Glutamatergic neuron (in vitro differentiated cells): ENCODE results near the gene SNX10. TPM values are rescaled to one million over a fixed set of nuclear protein-coding genes. Genes with fewer than 3 reads are reported as not detected.

Experiments
- DNase-seq: peaks from one replicate; pipeline ENCODE4 v3.0.0; 2022
- H3K27ac Mint-ChIP-seq: one replicate; pipeline ENCODE4 v1.8.0; 2020; ENCODE audit warnings: mild to moderate bottlenecking, mixed read lengths, inconsistent platforms; ENCODE audit not compliant: unreplicated experiment
- H3K27me3 Mint-ChIP-seq: one replicate; pipeline ENCODE4 v1.8.0; 2020; ENCODE audit warnings: mild to moderate bottlenecking, moderate library complexity, mixed read lengths, inconsistent platforms; ENCODE audit not compliant: unreplicated experiment
- H3K36me3 Mint-ChIP-seq: one replicate; pipeline ENCODE4 v1.8.0; 2020; ENCODE audit warnings: mild to moderate bottlenecking, mixed read lengths, inconsistent platforms; ENCODE audit not compliant: unreplicated experiment
- H3K4me1 Mint-ChIP-seq: one replicate; pipeline ENCODE4 v1.8.0; 2020; ENCODE audit warnings: mild to moderate bottlenecking, low read depth, mixed read lengths, inconsistent platforms; ENCODE audit not compliant: unreplicated experiment
- H3K4me3 Mint-ChIP-seq: one replicate; pipeline ENCODE4 v1.8.0; 2020; ENCODE audit warnings: mild to moderate bottlenecking, mixed read lengths, inconsistent platforms; ENCODE audit not compliant: unreplicated experiment
- H3K9me3 Mint-ChIP-seq: one replicate; pipeline ENCODE4 v1.8.0; 2020; ENCODE audit warnings: mild to moderate bottlenecking, moderate library complexity, mixed read lengths, inconsistent platforms; ENCODE audit not compliant: unreplicated experiment
- CTCF ChIP-seq: fragments of 200-600 bp; sonication (generic); IDR thresholded peaks from one replicate; pipeline ENCODE4 v1.5.0; 2021; ENCODE audit not compliant: partially characterized antibody, unreplicated experiment
- total RNA-seq: library from RNA; stranded (reverse); fragmentation: NEBNext Ultra II Directional; extraction: Animal tissue kit (Norgen Biotek cat#: 25700); gene quantifications from one replicate; pipeline ENCODE4 v1.2.1, GENCODE V29; 2021; ENCODE audit not compliant: unreplicated experiment

Gene SNX10
- total RNA-seq, 1 donor from 2014 or later, result 6.1 TPM

DNA sequence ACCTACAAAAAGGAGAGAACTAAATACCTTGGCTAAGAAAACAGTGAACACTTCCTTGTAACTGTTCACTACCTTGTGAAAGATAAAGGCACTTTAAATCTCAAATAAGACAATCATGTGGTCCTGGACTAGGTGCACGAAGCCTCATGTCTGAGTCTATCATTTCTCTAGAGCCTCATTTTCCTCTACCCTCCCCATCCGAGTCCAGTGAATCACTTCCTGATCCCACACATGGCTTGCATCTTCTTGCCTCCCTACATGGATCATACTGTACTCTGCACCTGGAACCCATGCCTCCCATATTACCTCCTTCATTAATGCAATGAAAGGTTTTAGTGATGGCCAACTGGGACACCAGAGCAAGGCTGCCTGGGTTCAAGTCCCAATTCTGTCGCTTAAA, 34.5 kb downstream of the SNX10 start:
- Mint-ChIP-seq H3K4me1 (no peaks in the 10 kb centered on the region), H3K27me3 (peaks cover 6% of the 10 kb centered on the region), H3K27ac (no peak overlapping the region), H3K9me3 (no peaks in the 10 kb centered on the region), H3K4me3 (no peak overlapping the region), H3K36me3 (peaks cover 16% of the 10 kb centered on the region)
- DNase-seq, result no peak
- no peak for TF ChIP-seq CTCF

DNA sequence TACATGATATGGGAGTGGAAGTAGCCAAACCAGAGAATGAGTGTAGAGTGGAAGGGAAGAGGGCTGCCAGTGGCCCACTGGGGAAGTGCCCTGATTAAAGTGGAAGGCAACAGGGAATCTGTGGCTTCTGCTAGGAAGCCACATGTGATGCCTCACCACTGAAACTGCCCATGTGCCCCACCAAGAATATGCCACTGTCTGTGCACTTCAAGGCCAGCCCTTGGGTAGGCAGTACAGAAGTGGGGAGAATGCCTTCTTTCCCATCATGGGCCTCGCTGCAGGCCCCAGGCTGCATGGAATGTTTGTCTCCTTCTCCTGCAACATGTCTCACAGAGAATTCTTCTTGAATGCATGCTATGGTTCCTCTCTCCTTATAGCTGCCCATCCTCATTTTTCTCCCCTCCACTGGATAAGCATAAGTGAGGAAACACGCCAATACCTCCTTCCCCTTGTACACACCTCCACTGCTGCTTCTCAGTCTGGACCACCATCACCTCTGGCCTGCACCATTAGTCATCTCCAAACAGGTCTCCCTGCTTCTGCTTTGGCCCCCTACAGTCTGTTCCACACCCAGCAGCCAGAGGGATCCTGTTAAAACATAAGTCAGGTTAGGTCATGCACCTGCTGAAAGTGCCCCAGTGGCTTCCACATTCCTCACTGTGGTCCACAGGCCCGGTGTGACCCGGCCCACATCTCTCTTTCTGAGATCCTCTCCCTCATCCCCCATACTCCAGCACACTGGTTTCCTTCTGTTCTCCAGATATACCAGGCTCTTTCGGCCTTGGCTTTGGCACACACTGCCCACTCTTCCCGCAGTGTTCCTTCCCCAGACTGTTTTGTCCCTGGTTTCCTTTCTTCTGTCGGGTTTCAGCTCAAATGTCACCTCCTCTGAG, 37.1 kb downstream of the SNX10 start:
- Mint-ChIP-seq H3K4me3 (no peak overlapping the region), H3K9me3 (no peaks in the 10 kb centered on the region), H3K27ac (no peak overlapping the region), H3K27me3 (peaks cover 6% of the 10 kb centered on the region), H3K4me1 (no peaks in the 10 kb centered on the region), H3K36me3 (peaks cover 22% of the 10 kb centered on the region)
- TF ChIP-seq CTCF, result no peak
- no peak for DNase-seq

DNA sequence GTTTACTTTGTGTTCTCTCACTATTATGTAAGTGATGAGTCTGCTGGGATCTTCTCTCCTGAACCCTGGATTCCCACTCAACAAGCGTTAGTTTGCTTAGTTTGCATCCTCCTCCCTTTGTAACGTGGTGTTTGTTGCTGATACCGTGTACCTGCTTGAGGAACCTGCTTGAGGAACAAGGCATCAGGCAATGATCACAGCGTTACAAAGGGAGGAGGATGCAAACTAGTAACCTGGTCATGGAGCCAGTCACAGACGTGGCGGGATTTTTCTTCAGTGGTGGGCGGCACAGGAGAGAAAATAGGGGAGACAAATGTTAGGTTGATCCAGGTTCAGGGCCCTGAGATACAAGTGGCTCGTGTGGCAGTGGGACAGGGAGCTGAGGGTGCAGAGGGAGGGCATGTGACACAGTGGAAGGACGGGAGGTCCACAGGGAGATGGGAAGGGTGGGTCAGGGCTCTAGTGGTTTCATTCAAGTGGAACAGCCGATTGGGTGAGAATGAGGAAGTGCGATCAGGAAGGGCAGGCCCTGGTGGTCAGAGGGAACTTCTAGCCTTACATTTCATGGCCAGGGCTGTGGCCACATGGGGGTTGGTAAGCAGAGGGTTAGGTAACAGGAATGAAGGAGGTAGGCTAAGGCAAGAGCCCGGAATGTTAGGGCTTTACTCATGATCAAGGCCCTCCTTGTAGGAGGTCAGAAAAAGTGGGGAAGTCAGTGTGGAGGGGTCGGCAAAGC, 38.0 kb downstream of the SNX10 start:
- no peaks in the 10 kb centered on the region for H3K4me1 Mint-ChIP-seq

GRCh38 chr7:26331113-26331512, 39.5 kb downstream of the SNX10 start:
- Mint-ChIP-seq H3K9me3 (no peaks in the 10 kb centered on the region), H3K4me3 (no peak overlapping the region), H3K27me3 (peaks cover 6% of the 10 kb centered on the region), H3K36me3 (peaks cover 22% of the 10 kb centered on the region), H3K4me1 (no peaks in the 10 kb centered on the region), H3K27ac (no peak overlapping the region)
- TF ChIP-seq CTCF, result no peak
- no peak for DNase-seq

More for the DNA sequence above, 38.0 kb downstream of the SNX10 start:
- Mint-ChIP-seq H3K27ac (no peak overlapping the region), H3K36me3 (peaks cover 22% of the 10 kb centered on the region), H3K4me3 (no peak overlapping the region), H3K9me3 (no peaks in the 10 kb centered on the region), H3K27me3 (peaks cover 6% of the 10 kb centered on the region)
- DNase-seq, result no peak
- TF ChIP-seq CTCF, result no peak

DNA sequence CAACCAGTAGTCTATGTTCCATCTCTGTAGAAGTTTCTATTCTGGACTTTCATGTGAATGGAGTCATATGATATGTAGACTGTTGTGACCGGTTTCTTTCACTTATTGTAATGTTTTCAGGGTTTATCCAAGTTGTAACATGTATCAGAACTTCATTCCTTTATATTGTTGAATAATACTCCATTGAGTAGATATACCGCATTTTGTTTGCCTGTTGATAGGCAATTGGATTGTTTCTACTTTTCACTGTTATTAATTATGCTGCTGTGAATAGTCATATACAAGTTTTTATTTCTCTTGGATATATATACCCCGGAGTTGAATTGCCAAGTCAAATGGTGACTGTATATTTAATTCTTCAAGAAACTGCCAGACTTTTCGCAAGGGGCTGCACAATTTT, 40.1 kb downstream of the SNX10 start:
- Mint-ChIP-seq H3K4me1 (no peaks in the 10 kb centered on the region), H3K27me3 (peaks cover 6% of the 10 kb centered on the region), H3K27ac (no peak overlapping the region), H3K36me3 (peaks cover 22% of the 10 kb centered on the region), H3K9me3 (no peaks in the 10 kb centered on the region), H3K4me3 (no peak overlapping the region)
- no peak for TF ChIP-seq CTCF
- no peak for DNase-seq
